GM12878 (cell line): ENCODE measurements around the gene OPRM1. TPM values are rescaled to one million over a fixed set of nuclear protein-coding genes. Genes with fewer than 3 reads are reported as not detected.

Source experiments
- ATAC-seq: fragments of 200-7000 bp; cut with Tn5 transposase; 3 replicates; pipeline ENCODE4 v1.9.1; 2020; ENCODE audit warnings: mild to moderate bottlenecking, moderate library complexity
- BruUV-seq: library from RNA; stranded (reverse); fragments of 400-500 nt; replicated peaks from 2 replicates; lab custom pipeline; 2021; lab: Mats Ljungman, UMichigan
- CTCF ChIA-PET: fragments of 300-600 bp; sonication (Branson Sonifier 250); formaldehyde crosslinking; extraction: SDS; loops from one replicate; lab custom pipeline; 2021; ENCODE audit warnings: inconsistent platforms; lab: Yijun Ruan, JAX
- POLR2A ChIA-PET: fragments of 350-600 bp; formaldehyde crosslinking; extraction: SDS; loops from one replicate; lab custom pipeline; 2021; ENCODE audit warnings: inconsistent platforms; lab: Charles Lee
- RAD21 ChIA-PET: fragments of 300-600 bp; sonication (Branson Sonifier 250); formaldehyde crosslinking; loops from one replicate; lab custom pipeline; 2023; ENCODE audit warnings: antibody characterized with exemption; ENCODE audit not compliant: unreplicated experiment; lab: Charles Lee
- SMC1A ChIA-PET: fragments of 300-600 bp; sonication (Branson Sonifier 250); formaldehyde crosslinking; loops from one replicate; lab custom pipeline; 2023; ENCODE audit not compliant: unreplicated experiment, uncharacterized antibody; lab: Charles Lee
- DNase-seq: peaks from one replicate; pipeline ENCODE4 v3.0.0-alpha.2; 2011; ENCODE audit warnings: low read depth, low spot score
- FAIRE-seq: peaks from 3 replicates; lab custom pipeline; 2011; peaks lifted over from hg19 to GRCh38; lab: Jason Lieb, UNC
- H2AFZ ChIP-seq: 2 replicates; pipeline ENCODE4 v1.6.0; 2011; ENCODE audit warnings: low read depth, low read length, control low read depth; ENCODE audit not compliant: control insufficient read depth
- H3K27ac ChIP-seq: 2 replicates; pipeline ENCODE4 v1.5.1; 2011; ENCODE audit warnings: control low read depth; ENCODE audit not compliant: control insufficient read depth, insufficient read depth
- H3K27me3 ChIP-seq, 2 experiments: replicated peaks in 1 of 2; 2 replicates each; pipeline versions ENCODE4 v1.6.0 to v1.6.1; 2011; ENCODE audit warnings: low read length in 1 of 2; ENCODE audit not compliant: control insufficient read depth in 2 of 2, insufficient read depth in 2 of 2
- H3K36me3 ChIP-seq, 2 experiments: 2 replicates each; pipeline ENCODE4 v1.5.1; 2011; ENCODE audit warnings: low read length in 1 of 2; ENCODE audit not compliant: control insufficient read depth in 2 of 2, insufficient read depth in 2 of 2
- H3K4me1 ChIP-seq: 2 replicates; pipeline ENCODE4 v1.6.1; 2011; ENCODE audit warnings: mild to moderate bottlenecking, low read length, moderate library complexity, mixed read lengths; ENCODE audit not compliant: control insufficient read depth, insufficient read depth
- H3K4me2 ChIP-seq: 2 replicates; pipeline ENCODE4 v1.6.0; 2011; ENCODE audit warnings: control low read depth; ENCODE audit not compliant: control insufficient read depth, insufficient read depth
- H3K4me3 ChIP-seq: fragments of 200-600 bp; sonication (generic); 2 replicates; pipeline ENCODE4 v1.5.1; 2016
- H3K79me2 ChIP-seq: 2 replicates; pipeline ENCODE4 v1.6.0; 2011; ENCODE audit warnings: low read length; ENCODE audit not compliant: control insufficient read depth, insufficient read depth
- H3K9ac ChIP-seq: 2 replicates; pipeline ENCODE4 v1.8.0; 2011; ENCODE audit warnings: low read length, control low read depth, mixed read lengths; ENCODE audit not compliant: control insufficient read depth, insufficient read depth
- H3K9me3 ChIP-seq: replicated peaks from 3 replicates; pipeline ENCODE4 v1.5.1; 2011; ENCODE audit warnings: mild to moderate bottlenecking, low read length; ENCODE audit not compliant: control insufficient read depth, insufficient read depth
- H4K20me1 ChIP-seq: 2 replicates; pipeline ENCODE4 v1.6.0; 2011; ENCODE audit not compliant: control insufficient read depth, insufficient read depth
- ASH2L ChIP-seq: fragments of 300-600, 200-600 bp; sonication (generic); IDR thresholded peaks from 2 replicates; pipeline ENCODE4 v1.6.1; 2017; ENCODE audit warnings: low read depth, mild to moderate bottlenecking, borderline replicate concordance
- BCL3 ChIP-seq: IDR thresholded peaks from 2 replicates; pipeline ENCODE4 v1.6.1; 2011; ENCODE audit warnings: borderline replicate concordance, low read depth, mild to moderate bottlenecking, moderate library complexity, low read length; ENCODE audit not compliant: insufficient read depth, poor library complexity, severe bottlenecking
- EP300 ChIP-seq, 2 experiments: fragments of 150-350 bp in 1 of 2; IDR thresholded peaks; 2 replicates each; pipeline ENCODE4 v1.6.1; 2011 to 2012; ENCODE audit warnings: low read depth in 2 of 2, low read length in 2 of 2, borderline replicate concordance in 1 of 2, improper control_type of control experiment in 1 of 2, inconsistent platforms in 1 of 2; ENCODE audit not compliant: control insufficient read depth in 1 of 2
- NKRF ChIP-seq: fragments of 450-650 bp; conservative IDR thresholded peaks from 2 replicates; pipeline ENCODE4 v1.6.1; 2017; ENCODE audit warnings: mild to moderate bottlenecking, moderate library complexity
- RCOR1 ChIP-seq: conservative IDR thresholded peaks from 2 replicates; pipeline ENCODE4 v1.6.1; 2012; ENCODE audit warnings: low read depth, low read length, improper control_type of control experiment
- RELA ChIP-seq: fragments of 450-650 bp; IDR thresholded peaks from 2 replicates; pipeline ENCODE4 v1.8.0; 2014; ENCODE audit warnings: borderline replicate concordance; ENCODE audit not compliant: partially characterized antibody
- REST ChIP-seq: IDR thresholded peaks from 2 replicates; pipeline ENCODE4 v1.6.1; 2012; ENCODE audit warnings: mild to moderate bottlenecking, low read depth, low read length
- ZNF274 ChIP-seq: IDR thresholded peaks from one replicate; pipeline ENCODE4 v1.8.0; 2011; ENCODE audit not compliant: insufficient read length, insufficient read depth
- ZNF592 ChIP-seq: fragments of 450-650 bp; IDR thresholded peaks from 2 replicates; pipeline ENCODE4 v1.6.1; 2017; ENCODE audit warnings: mild to moderate bottlenecking, moderate library complexity
- ZNF622 ChIP-seq: fragments of 450-650 bp; IDR thresholded peaks from 2 replicates; pipeline ENCODE4 v1.6.1; 2017; ENCODE audit warnings: mild to moderate bottlenecking, inconsistent platforms
- WGBS: methylation state at CpG from one replicate; pipeline ENCODE4 v1.1.6; 2016; ENCODE audit warnings: low lambda C conversion rate; ENCODE audit not compliant: insufficient replicate concordance, insufficient coverage; ENCODE audit errors: missing lambda C conversion rate; 5-methylcytosine and 5-hydroxymethylcytosine counted together
- in situ Hi-C: fragments of 300-500 bp; cut with MboI; formaldehyde crosslinking; loops from 9 replicates; pipeline ENCODE4 v1.14.3; 2018; ENCODE audit warnings: mixed read lengths
- intact Hi-C: fragments of 100-400 bp; cut with micrococcal nuclease; formaldehyde crosslinking; loops from one replicate; pipeline ENCODE4 v1.14.2; 2022; ENCODE audit not compliant: unreplicated experiment
- polyA plus RNA-seq, 11 experiments: library from polyadenylated mRNA; depleted of rRNA in 4 of 11; unstranded in 6 of 11; stranded (reverse) in 5 of 11; fragments of >200 nt; fragmentation: Nextera tagmentation in 4 of 11; fragmentation: Illumina TruSeq in 1 of 11; extraction: Ambion mirVana in 4 of 11; extraction: Trizol in 1 of 11; gene quantifications; 1 replicate in 1 of 11; 2 replicates in 10 of 11; pipeline versions ENCODE4 v1.2.1 to v1.2.3, GENCODE V29; 2011 to 2016; ENCODE audit warnings: inconsistent platforms in 2 of 11, missing spikeins in 2 of 11, low read depth in 1 of 11
- total RNA-seq, 4 experiments: library from RNA; depleted of rRNA in 3 of 4; stranded (reverse); fragments of >200 nt in 3 of 4; fragmentation: Illumina TruSeq in 1 of 4; extraction: Trizol in 1 of 4; gene quantifications; 2 replicates each; pipeline versions ENCODE4 v1.2.1 to v1.2.3, GENCODE V29; 2013 to 2021

OPRM1 gene
- total and polyA plus RNA-seq, 10 of the 15 experiments (the other 5 are each of a cell fraction or from before 2014, with no cell fraction given), result not detected

GRCh38 chr6:154112181-154112809 is 73.3 kb downstream of the OPRM1 start (continued):
- no peak for TF ChIP-seq REST

- in situ Hi-C loops (no loop called here), intact Hi-C loops (no loop called here)
- no peaks in the 10 kb centered on the region for H3K9me3 ChIP-seq
- H3K9ac ChIP-seq, result no peak overlapping the region
- DNase-seq (no peak), ATAC-seq (no peak), FAIRE-seq (no peak)
- H2AFZ ChIP-seq, result no peak overlapping the region
- no peaks in the 10 kb centered on the region; a peak in 2 of 4 replicates for H3K27me3 ChIP-seq
- no peak overlapping the region for H3K27ac ChIP-seq
- H3K4me3 ChIP-seq, result no peak overlapping the region
- ChIA-PET CTCF (interaction anchor here (2.2 kb wide), 1 partner anchor 164 kb away, joined by 9 read pairs; no protein-coding TSS in a partner anchor), RAD21 (no interaction called here), POLR2A (no interaction called here), SMC1A (no interaction called here)
- 37% methylated on average over 3 of the region's 3 CpGs for WGBS
- no peaks in the 10 kb centered on the region for H3K79me2 ChIP-seq
- H3K36me3 ChIP-seq, result no peaks in the 10 kb centered on the region
- no peak overlapping the region for H3K4me2 ChIP-seq
- no peaks in the 10 kb centered on the region for H3K4me1 ChIP-seq
- H4K20me1 ChIP-seq, result no peaks in the 10 kb centered on the region
- BruUV-seq, result no TSS peak
- TF ChIP-seq EP300 (IDR thresholded peaks at IDR 0.05; ENCODE audit: borderline replicate concordance in 1 of 2, control insufficient read depth in 1 of 2, low read depth in 2 of 2, low read length in 2 of 2) (no peak), ZNF274 (no peak), BCL3 (no peak), ZNF622 (no peak), ASH2L (no peak), RCOR1 (no peak), ZNF592 (no peak), RELA (no peak), NKRF (no peak)
Measured at GRCh38 chr6:154113392-154113791, 74.4 kb downstream of the OPRM1 start.
